ENCODE data around the gene PLA2G2D. TPM values are rescaled to one million over a fixed set of nuclear protein-coding genes. Genes with fewer than 3 reads are reported as not detected.

The PLA2G2D gene
- total RNA-seq (2014; rRNA removed; shearing (Covaris generic)), result not detected in 2 replicates

DNA sequence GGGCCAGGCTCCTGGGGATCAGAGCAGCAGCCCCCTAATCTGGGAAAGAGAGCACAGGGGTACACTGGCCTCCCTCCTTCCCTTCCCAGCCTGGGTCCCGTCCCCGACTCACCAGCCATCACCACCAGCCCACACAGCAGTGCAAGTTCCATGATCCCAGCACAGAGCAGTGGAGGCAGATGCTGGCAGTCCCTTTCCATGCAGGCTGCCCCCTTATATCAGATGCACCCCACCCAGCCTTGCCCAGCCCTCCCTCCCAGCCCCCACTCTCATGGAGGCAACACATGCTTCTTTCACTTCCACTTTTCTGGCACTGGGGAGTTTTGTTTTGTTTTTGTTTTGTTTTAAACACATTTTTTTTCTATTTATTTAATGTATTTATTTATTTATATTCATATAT lies at the start of gene PLA2G2D:
PLA2G2D (minus strand) TSS at position 190 of the 400 bp plus-strand sequence; CDS start at position 152, 38 bp downstream.

DNA sequence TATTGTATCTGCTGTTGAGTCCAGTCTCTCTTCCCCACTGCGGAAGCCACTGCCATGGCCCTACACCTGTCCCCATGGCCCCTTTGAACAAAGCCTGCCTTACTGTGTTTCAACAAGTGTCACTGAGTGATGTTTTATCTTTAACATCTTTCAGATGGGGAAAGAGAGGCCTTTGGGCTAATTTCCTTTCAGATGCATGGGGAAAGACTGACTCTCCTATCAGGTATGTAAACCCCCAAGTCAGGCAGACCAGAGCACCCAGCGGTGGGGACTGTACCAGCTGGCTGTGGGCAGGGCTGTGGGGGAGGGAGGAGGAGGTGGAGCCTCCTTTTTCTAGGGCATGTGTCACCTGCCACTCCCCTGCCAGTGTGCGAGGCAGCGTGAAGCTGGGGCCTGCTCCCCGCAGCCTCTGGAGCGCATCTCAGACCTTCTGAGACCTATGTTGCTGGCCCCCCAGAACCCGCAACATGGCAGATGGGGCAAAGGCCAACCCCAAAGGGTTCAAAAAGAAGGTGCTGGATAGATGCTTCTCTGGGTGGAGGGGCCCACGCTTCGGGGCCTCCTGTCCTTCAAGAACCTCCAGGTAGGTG lies 19.7 kb upstream of the PLA2G2D start, which contains the start of gene PLA2G2F:
PLA2G2F (plus strand) TSS at position 363 of the 590 bp plus-strand sequence; CDS start at position 468, 105 bp downstream.

DNA sequence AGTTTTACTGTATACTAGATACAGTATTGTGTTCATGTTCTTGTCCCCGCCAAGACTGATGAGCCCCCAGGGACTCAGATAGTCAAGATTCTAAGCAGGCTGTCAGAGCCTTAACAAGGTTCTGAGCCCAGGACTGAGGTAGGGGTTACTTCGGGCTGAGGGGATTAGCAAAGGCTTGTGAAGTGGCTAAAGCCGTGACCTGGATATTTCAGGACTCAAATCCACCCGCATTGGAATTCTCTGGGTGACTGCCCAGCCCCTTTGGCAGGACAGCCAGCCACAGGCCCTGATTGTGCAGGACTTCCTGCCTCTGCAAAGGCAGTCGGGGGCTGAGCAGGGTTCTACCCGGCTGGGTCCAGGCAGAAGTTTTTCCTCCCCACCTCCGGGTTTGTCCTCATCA lies 49.5 kb downstream of the PLA2G2D start, which contains the start of gene PLA2G5:
PLA2G5 (plus strand) TSS at position 321 of the 400 bp plus-strand sequence. CDS start 14,637 bp downstream, outside the sequence.

Other genes starting within 250 kb of the PLA2G2D start
- 3.0 and 4.5 TPM in 2 replicates for gene OTUD3, start 237.1 kb downstream of the PLA2G2D start, total RNA-seq (2014; rRNA removed; shearing (Covaris generic))
- gene PLA2G2E, start 195.9 kb downstream of the PLA2G2D start, total RNA-seq (2014; rRNA removed; shearing (Covaris generic)), result not detected in 2 replicates
- gene PLA2G2A, start 139.9 kb downstream of the PLA2G2D start, total RNA-seq (2014; rRNA removed; shearing (Covaris generic)), result 0.21 TPM in 1 of 2 replicates, not detected in the other
- not detected in 2 replicates for gene PLA2G5, start 49.3 kb downstream of the PLA2G2D start, total RNA-seq (2014; rRNA removed; shearing (Covaris generic))
- not detected in 2 replicates for gene PLA2G2F, start 19.8 kb upstream of the PLA2G2D start, total RNA-seq (2014; rRNA removed; shearing (Covaris generic))
- gene UBXN10, start 66.6 kb upstream of the PLA2G2D start, total RNA-seq (2014; rRNA removed; shearing (Covaris generic)), result not detected in 2 replicates
- not detected in 2 replicates for gene PLA2G2C, start 67.0 kb upstream of the PLA2G2D start, total RNA-seq (2014; rRNA removed; shearing (Covaris generic))
- not detected in 2 replicates for gene VWA5B1, start 171.3 kb upstream of the PLA2G2D start, total RNA-seq (2014; rRNA removed; shearing (Covaris generic))

Measured in A375 (cell line).